ENCODE data around the gene ARHGAP29.

GRCh38 chr1:94143173-94143808 is 94.1 kb downstream of the ARHGAP29 start:
- no peak for TF ChIP-seq CTCF (IDR thresholded peaks at IDR 0.05)
- TF ChIP-seq POLR2AphosphoS5 (IDR thresholded peaks at IDR 0.05; ENCODE audit: insufficient read depth in 1 of 2, low read depth in 1 of 2), result no peak
- no peak for TF ChIP-seq POLR2A (IDR thresholded peaks at IDR 0.05)

Data from vagina (tissue), 2 donors.